ENCODE measurements around the gene IGF2BP1. TPM values are rescaled to one million over a fixed set of nuclear protein-coding genes. Genes with fewer than 3 reads are reported as not detected.

The IGF2BP1 gene
- total RNA-seq, 1 experiment from 2014 or later = 1.3 TPM

- ChIA-PET POLR2A (ENCODE audit: unreplicated experiment) (no interaction called here), CTCF (interaction anchor here (1.0 kb wide), 1 partner anchor 60 kb away, joined by 3 read pairs; no protein-coding TSS in a partner anchor)
- H4K20me1 ChIP-seq (ENCODE audit: low read length) = no peaks in the 10 kb centered on the region
- H3K9ac ChIP-seq (ENCODE audit: low read length) = 0 out of 2 replicates have a peak overlapping the region, but pooled peaks have one; percentile 4
- H3K4me3 ChIP-seq (ENCODE audit: low read length) = peak overlapping the region; percentile 36; the same call in 1 of the 2 replicates
- H3K36me3 ChIP-seq (ENCODE audit: low read depth, low read length) = no peaks in the 10 kb centered on the region
- H3K4me1 ChIP-seq (ENCODE audit: insufficient read depth, low read length) = peaks cover 20% of the 10 kb centered on the region
- H3K27me3 ChIP-seq (ENCODE audit: low read length) = no peaks in the 10 kb centered on the region
- no TSS peak for BruUV-seq (replicated peaks)
- H3K9me2 ChIP-seq (replicated peaks; ENCODE audit: low read length) = no peaks in the 10 kb centered on the region
- TF ChIP-seq EZH2 (IDR thresholded peaks at IDR 0.05; ENCODE audit: low read length, unreplicated experiment) (no peak), EZH2phosphoT487 (IDR thresholded peaks at IDR 0.05; ENCODE audit: borderline replicate concordance, low read length) (no peak), CTCF (conservative IDR thresholded peaks at IDR 0.05; ENCODE audit: low read depth, low read length) (no peak)
- peak overlapping the region; percentile 58 for H3K27ac ChIP-seq (ENCODE audit: low read length)
- intact Hi-C loops (cut with micrococcal nuclease) = no loop called here
- no peaks in the 10 kb centered on the region for H3F3A ChIP-seq (ENCODE audit: low read length, unreplicated experiment)
- no peaks in the 10 kb centered on the region for H3K9me3 ChIP-seq (ENCODE audit: low read length)
- ATAC-seq (no peak), DNase-seq (no peak)
- no peaks in the 10 kb centered on the region for H3K79me2 ChIP-seq (ENCODE audit: low read length)
- H3K4me2 ChIP-seq (ENCODE audit: low read length) = peak overlapping the region; percentile 75
- H2AFZ ChIP-seq (ENCODE audit: low read length) = peak overlapping the region; percentile 49
These were observed 24.5 kb upstream of the IGF2BP1 start for GRCh38 chr17:48972749-48973097.

GRCh38 chr17:48973806-48974205 is 23.4 kb upstream of the IGF2BP1 start:
- ChIA-PET POLR2A (ENCODE audit: unreplicated experiment) (no interaction called here), CTCF (interaction anchor here (0.7 kb wide), 1 partner anchor 1032 kb away, joined by 4 read pairs; no protein-coding TSS in a partner anchor)
- no peaks in the 10 kb centered on the region for H3K36me3 ChIP-seq (ENCODE audit: low read depth, low read length)
- H3K79me2 ChIP-seq (ENCODE audit: low read length) = no peaks in the 10 kb centered on the region
- H3K9me3 ChIP-seq (ENCODE audit: low read length) = no peaks in the 10 kb centered on the region
- H3K4me1 ChIP-seq (ENCODE audit: insufficient read depth, low read length) = peaks cover 20% of the 10 kb centered on the region
- H3K9ac ChIP-seq (ENCODE audit: low read length) = no peak overlapping the region
- H3K27ac ChIP-seq (ENCODE audit: low read length) = no peak overlapping the region
- H3F3A ChIP-seq (ENCODE audit: low read length, unreplicated experiment) = no peaks in the 10 kb centered on the region
- no peaks in the 10 kb centered on the region for H3K27me3 ChIP-seq (ENCODE audit: low read length)
- no peaks in the 10 kb centered on the region for H3K9me2 ChIP-seq (replicated peaks; ENCODE audit: low read length)
- H3K4me3 ChIP-seq (ENCODE audit: low read length) = no peak overlapping the region
- BruUV-seq (replicated peaks) = no TSS peak
- no peak for TF ChIP-seq EZH2 (IDR thresholded peaks at IDR 0.05; ENCODE audit: low read length, unreplicated experiment)
- TF ChIP-seq EZH2phosphoT487 (IDR thresholded peaks at IDR 0.05; ENCODE audit: borderline replicate concordance, low read length) = no peak
- TF ChIP-seq CTCF (conservative IDR thresholded peaks at IDR 0.05; ENCODE audit: low read depth, low read length) = no peak
- no peak overlapping the region for H2AFZ ChIP-seq (ENCODE audit: low read length)
- ATAC-seq (no peak), DNase-seq (no peak)
- no peak overlapping the region for H3K4me2 ChIP-seq (ENCODE audit: low read length)
- intact Hi-C loops (cut with micrococcal nuclease) = no loop called here
- no peaks in the 10 kb centered on the region for H4K20me1 ChIP-seq (ENCODE audit: low read length)

GRCh38 chr17:48981927-48982539 is 15.2 kb upstream of the IGF2BP1 start:
- Histone ChIP-seq H3K79me2 (ENCODE audit: low read length) (no peaks in the 10 kb centered on the region), H3K9me2 (replicated peaks; ENCODE audit: low read length) (no peaks in the 10 kb centered on the region), H3K4me2 (ENCODE audit: low read length) (no peak overlapping the region), H3K27me3 (ENCODE audit: low read length) (peaks cover 26% of the 10 kb centered on the region), H3K4me3 (ENCODE audit: low read length) (no peak overlapping the region), H3K4me1 (ENCODE audit: insufficient read depth, low read length) (no peaks in the 10 kb centered on the region), H4K20me1 (ENCODE audit: low read length) (no peaks in the 10 kb centered on the region), H3K27ac (ENCODE audit: low read length) (no peak overlapping the region), H2AFZ (ENCODE audit: low read length) (no peak overlapping the region), H3K36me3 (ENCODE audit: low read depth, low read length) (no peaks in the 10 kb centered on the region), H3K9me3 (ENCODE audit: low read length) (no peaks in the 10 kb centered on the region), H3F3A (ENCODE audit: low read length, unreplicated experiment) (no peaks in the 10 kb centered on the region), H3K9ac (ENCODE audit: low read length) (no peak overlapping the region)
- intact Hi-C loops (cut with micrococcal nuclease) = no loop called here
- ATAC-seq (no peak), DNase-seq (no peak)
- no peak for TF ChIP-seq EZH2 (IDR thresholded peaks at IDR 0.05; ENCODE audit: low read length, unreplicated experiment)
- TF ChIP-seq CTCF (conservative IDR thresholded peaks at IDR 0.05; ENCODE audit: low read depth, low read length) = no peak
- TF ChIP-seq EZH2phosphoT487 (IDR thresholded peaks at IDR 0.05; ENCODE audit: borderline replicate concordance, low read length) = no peak
- no TSS peak for BruUV-seq (replicated peaks)
- POLR2A ChIA-PET (ENCODE audit: unreplicated experiment) = no interaction called here
- CTCF ChIA-PET = no interaction called here
